ENCODE results near the gene DNAJC3.

The DNAJC3 gene

DNA sequence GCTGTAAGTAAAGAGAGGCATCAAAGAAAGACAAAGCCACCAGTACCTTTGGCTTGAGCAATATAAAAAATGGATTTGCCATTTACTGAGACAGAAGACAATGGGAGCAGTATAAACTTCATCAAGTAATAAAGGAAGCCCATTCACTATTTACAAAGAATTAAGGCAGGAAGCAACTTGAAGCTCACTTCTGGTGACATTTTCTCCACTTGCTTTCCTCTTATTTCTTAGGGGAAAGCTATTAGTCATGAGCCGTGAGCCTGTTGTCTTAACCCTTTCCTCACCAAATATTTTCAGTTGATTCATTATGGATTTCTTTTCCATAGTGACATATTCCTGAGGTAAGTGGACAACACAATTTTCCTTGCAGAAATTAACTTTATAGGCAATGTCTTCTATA, 156.8 kb downstream of the DNAJC3 start:
- no peak for TF ChIP-seq CTCF (conservative IDR thresholded peaks at IDR 0.05)
- no peak overlapping the region for H3K27ac ChIP-seq

- H3K27ac ChIP-seq = no peak overlapping the region
- peak; percentile 70 for TF ChIP-seq CTCF (conservative IDR thresholded peaks at IDR 0.05)
Observed at GRCh38 chr13:95834134-95834765, 157.3 kb downstream of the DNAJC3 start.

- TF ChIP-seq CTCF (conservative IDR thresholded peaks at IDR 0.05) = no peak
- H3K27ac ChIP-seq = no peak overlapping the region
Observed at GRCh38 chr13:95841894-95842293, 165.0 kb downstream of the DNAJC3 start.

DNA sequence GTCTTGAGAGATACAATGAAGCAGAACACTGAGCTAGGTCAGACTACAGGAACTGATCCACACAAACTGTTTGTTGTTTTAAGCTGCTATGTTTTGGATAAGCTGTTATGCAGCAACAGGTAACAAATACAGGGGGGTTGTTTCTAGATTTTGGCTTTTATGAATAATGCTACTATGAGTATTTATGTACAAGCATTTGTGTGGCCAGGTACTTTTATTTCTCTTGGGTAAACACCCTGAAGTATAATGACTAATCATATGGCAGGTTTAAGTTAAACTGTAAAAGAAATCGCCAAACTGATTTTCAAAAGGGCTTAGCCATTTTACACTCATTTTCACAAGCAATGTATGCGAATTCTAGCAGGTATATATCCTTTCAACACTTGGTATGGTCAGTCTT, 166.0 kb downstream of the DNAJC3 start:
- no peak for TF ChIP-seq CTCF (conservative IDR thresholded peaks at IDR 0.05)
- no peak overlapping the region for H3K27ac ChIP-seq
